CD4-positive, alpha-beta memory T cell (primary cell): ENCODE data around the gene SERINC4. TPM values are rescaled to one million over a fixed set of nuclear protein-coding genes. Genes with fewer than 3 reads are reported as not detected.

Source experiments
- CTCF ChIA-PET: fragments of 350-600 bp; sonication (Branson Sonifier 250); formaldehyde crosslinking; loops from one replicate; lab custom pipeline; 2021; ENCODE audit warnings: inconsistent platforms; ENCODE audit not compliant: partially characterized antibody; lab: Charles Lee
- POLR2A ChIA-PET: fragments of 350-600 bp; sonication (Branson Sonifier 250); formaldehyde crosslinking; loops from one replicate; lab custom pipeline; 2021; ENCODE audit not compliant: partially characterized antibody; lab: Charles Lee
- DNase-seq, 5 donors: peaks; one replicate each; pipeline versions ENCODE4 v3.0.0 to v3.0.0-alpha.2; 2020 to 2022; ENCODE audit warnings: mixed read lengths in 1 of 5
- H3K27ac ChIP-seq: one replicate; pipeline ENCODE4 v1.7.0; 2013; ENCODE audit warnings: low read depth, low read length
- H3K27me3 ChIP-seq: 2 replicates; pipeline ENCODE4 v1.7.0; 2013; ENCODE audit warnings: mild to moderate bottlenecking, low read length, moderate library complexity; ENCODE audit not compliant: insufficient read depth
- H3K36me3 ChIP-seq: 2 replicates; pipeline ENCODE4 v1.7.0; 2013; ENCODE audit warnings: mild to moderate bottlenecking, low read length, moderate library complexity; ENCODE audit not compliant: insufficient read depth
- H3K4me1 ChIP-seq: 2 replicates; pipeline ENCODE4 v1.7.0; 2013; ENCODE audit warnings: mild to moderate bottlenecking, low read length, moderate library complexity; ENCODE audit not compliant: insufficient read depth
- H3K4me3 ChIP-seq, 2 donors: one replicate each; pipeline ENCODE4 v1.7.0; 2013; ENCODE audit warnings: low read length in 2 of 2, mild to moderate bottlenecking in 1 of 2
- H3K9me3 ChIP-seq, 2 donors: one replicate each; pipeline ENCODE4 v1.7.0; 2013; ENCODE audit warnings: low read length in 2 of 2, control low read depth in 1 of 2; ENCODE audit not compliant: control insufficient read depth in 1 of 2
- H3K27ac Mint-ChIP-seq, 7 donors: one replicate each; pipeline ENCODE4 v1.8.0; 2020 to 2021; ENCODE audit warnings: mixed read lengths in 7 of 7, mild to moderate bottlenecking in 6 of 7, inconsistent platforms in 3 of 7, moderate library complexity in 3 of 7
- H3K27me3 Mint-ChIP-seq, 2 donors: one replicate each; pipeline ENCODE4 v1.8.0; 2020 to 2021; ENCODE audit warnings: mixed read lengths in 2 of 2
- H3K36me3 Mint-ChIP-seq, 2 donors: one replicate each; pipeline ENCODE4 v1.8.0; 2020 to 2021; ENCODE audit warnings: mixed read lengths in 2 of 2, inconsistent platforms in 1 of 2, mild to moderate bottlenecking in 1 of 2
- H3K4me1 Mint-ChIP-seq, 4 donors: one replicate each; pipeline ENCODE4 v1.8.0; 2020 to 2021; ENCODE audit warnings: mixed read lengths in 4 of 4, mild to moderate bottlenecking in 1 of 4
- H3K4me3 Mint-ChIP-seq, 8 donors: one replicate each; pipeline ENCODE4 v1.8.0; 2020 to 2021; ENCODE audit warnings: mixed read lengths in 8 of 8, mild to moderate bottlenecking in 7 of 8, moderate library complexity in 6 of 8, inconsistent platforms in 3 of 8
- H3K9me3 Mint-ChIP-seq, 8 donors: one replicate each; pipeline ENCODE4 v1.8.0; 2020 to 2021; ENCODE audit warnings: mixed read lengths in 8 of 8, mild to moderate bottlenecking in 5 of 8, inconsistent platforms in 3 of 8, moderate library complexity in 1 of 8
- intact Hi-C: fragments of 100-400 bp; cut with micrococcal nuclease; formaldehyde crosslinking; loops from one replicate; pipeline ENCODE4 v1.15.1; 2023
- polyA plus RNA-seq, 2 donors: library from polyadenylated mRNA; unstranded; fragments of 300-500 nt; fragmentation: Illumina TruSeq; gene quantifications; one replicate each; pipeline ENCODE4 v1.2.3, GENCODE V29; 2021
- total RNA-seq, 2 experiments: library from RNA; stranded (reverse); gene quantifications; one replicate each; pipeline ENCODE4 v1.2.3, GENCODE V29; 2021

SERINC4 gene
- total and polyA plus RNA-seq, 4 experiments from 2014 or later = 0.25 to 3.4 (median 0.70) TPM; not detected in 1

DNA sequence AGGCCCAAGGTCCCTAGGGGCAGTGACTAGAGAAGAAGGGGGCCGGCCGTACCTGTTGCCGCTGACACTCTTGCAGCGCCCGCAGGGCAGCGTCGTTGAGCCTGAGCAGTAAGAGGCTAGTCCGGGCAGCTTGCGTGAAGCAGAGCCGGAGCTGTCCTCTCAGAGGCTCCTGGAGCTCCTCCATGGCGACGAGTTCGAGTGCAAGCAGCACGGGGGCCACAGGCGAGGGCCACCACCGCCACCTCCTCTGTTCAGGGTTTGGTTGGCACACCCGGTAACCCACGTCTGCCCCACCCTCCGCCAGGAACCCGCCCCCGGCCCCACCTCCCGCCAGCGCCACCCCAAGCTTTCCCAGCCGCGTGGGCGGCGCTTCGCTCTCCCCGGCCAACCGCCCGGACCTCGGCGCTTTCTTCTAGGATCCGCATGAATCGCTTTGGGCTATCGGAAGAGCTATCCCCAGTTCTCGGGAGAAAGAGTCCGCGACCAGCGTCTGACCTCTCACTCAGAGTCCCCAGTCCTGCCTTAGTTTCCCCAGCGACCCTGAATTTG, 23.2 kb downstream of the SERINC4 start, which contains the start of gene ELL3:
ELL3 (minus strand) TSS at position 249 of the 549 bp plus-strand sequence; CDS start at position 184, 65 bp downstream.
- Histone ChIP-seq H3K27ac (peak within 1 kb of the TSS; percentile 66), H3K27me3 (no peaks in the 10 kb centered on the region), H3K4me3 (peak within 1 kb of the TSS; percentile 82 to 95), H3K4me1 (peaks cover 16% of the 10 kb centered on the region), H3K36me3 (peaks cover 15% of the 10 kb centered on the region), H3K9me3 (no peaks in the 10 kb centered on the region)
- peak within 1 kb of the TSS; percentile 93 to 96 (median 94) for H3K4me3 Mint-ChIP-seq
- CTCF ChIA-PET = interaction anchor here (0.6 to 4.1 kb wide), 22 partner anchors 8 to 668 kb away, joined by 3 to 54 read pairs (median 4); partner anchors contain the start of genes HYPK, MFAP1, PDIA3 and SERF2
- peak within 1 kb of the TSS; percentile 94 to 97 (median 95) for H3K27ac Mint-ChIP-seq
- H3K36me3 Mint-ChIP-seq = peaks cover 5 to 27% of the 10 kb centered on the region in 2 donors
- POLR2A ChIA-PET = interaction anchor here (0.8 to 4.4 kb wide), 13 partner anchors 10 to 266 kb away, joined by 3 to 54 read pairs (median 5); partner anchors contain the start of genes HYPK, MFAP1, PDIA3 and SERF2
- H3K9me3 Mint-ChIP-seq = peaks cover 0 to 4% (median 0%) of the 10 kb centered on the region in 8 donors
- peaks cover 8 to 18% (median 11%) of the 10 kb centered on the region in 4 donors for H3K4me1 Mint-ChIP-seq
- peak in 4 of 5 donors; percentile 74 to 84 (median 76) for DNase-seq
- intact Hi-C loops = loop anchor here (1.0 to 2.0 kb wide), 5 partner anchors 7 to 48 kb away; partner anchors contain the start of genes HYPK, MFAP1, SERF2 and SERINC4
- no peaks in the 10 kb centered on the region for H3K27me3 Mint-ChIP-seq

DNA sequence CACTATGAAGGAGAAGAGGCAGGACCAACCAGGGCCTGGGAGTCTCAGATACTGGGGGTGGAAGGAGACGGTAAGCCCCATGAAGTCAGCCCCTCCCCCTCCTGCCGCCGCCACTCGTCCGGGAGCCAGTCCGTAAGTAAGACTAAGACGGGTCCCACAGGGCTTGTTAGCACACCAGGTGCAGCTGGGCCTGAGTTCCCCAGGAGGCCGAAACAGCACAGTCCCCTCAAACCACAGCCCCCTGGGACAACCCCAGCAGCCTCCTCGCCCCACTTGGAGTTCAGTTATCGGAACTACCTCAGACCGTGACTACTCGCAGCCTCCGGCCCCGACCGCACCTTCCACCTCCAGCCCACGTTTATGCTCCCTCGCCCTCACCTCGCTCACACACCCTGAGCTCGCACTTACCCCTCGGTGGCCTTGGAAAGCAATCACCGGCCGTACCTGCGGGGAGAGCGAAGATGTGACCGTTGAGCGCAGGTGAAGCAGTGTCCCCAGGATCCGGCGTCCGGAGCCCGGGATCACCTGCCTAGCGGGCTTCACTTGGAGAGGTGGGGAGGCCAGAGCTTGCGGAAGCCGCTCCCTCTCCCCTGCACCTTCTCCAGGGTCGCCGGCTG, 23.8 kb downstream of the SERINC4 start:
- H3K36me3 ChIP-seq = peaks cover 21% of the 10 kb centered on the region
- ChIA-PET CTCF (interaction anchor here (0.6 to 4.1 kb wide), 17 partner anchors 8 to 667 kb away, joined by 3 to 54 read pairs (median 4); partner anchors contain the start of genes PDIA3 and SERF2), POLR2A (interaction anchor here (0.6 to 4.4 kb wide), 14 partner anchors 15 to 512 kb away, joined by 3 to 54 read pairs (median 4); partner anchors contain the start of genes GOLM2, HYPK, MFAP1 and PDIA3)
- H3K27ac Mint-ChIP-seq = peak overlapping the region; percentile 15 to 97 (median 71)
- H3K4me1 ChIP-seq = peaks cover 16% of the 10 kb centered on the region
- peaks cover 0 to 4% (median 0%) of the 10 kb centered on the region in 8 donors for H3K9me3 Mint-ChIP-seq
- peak in 1 of 5 donors; percentile 13 for DNase-seq
- H3K27me3 ChIP-seq = no peaks in the 10 kb centered on the region
- no peaks in the 10 kb centered on the region for H3K27me3 Mint-ChIP-seq
- peak overlapping the region; percentile 66 for H3K27ac ChIP-seq
- intact Hi-C loops = loop anchor here (2.0 kb wide), 2 partner anchors 27 to 49 kb away; partner anchors contain the start of gene MFAP1
- peaks cover 8 to 18% (median 11%) of the 10 kb centered on the region in 4 donors for H3K4me1 Mint-ChIP-seq
- no peaks in the 10 kb centered on the region for H3K9me3 ChIP-seq
- H3K36me3 Mint-ChIP-seq = peaks cover 8 to 32% of the 10 kb centered on the region in 2 donors
- peak overlapping the region; percentile 93 to 96 (median 94) for H3K4me3 Mint-ChIP-seq
- H3K4me3 ChIP-seq = peak overlapping the region in 1 of 2 donors; percentile 82

DNA sequence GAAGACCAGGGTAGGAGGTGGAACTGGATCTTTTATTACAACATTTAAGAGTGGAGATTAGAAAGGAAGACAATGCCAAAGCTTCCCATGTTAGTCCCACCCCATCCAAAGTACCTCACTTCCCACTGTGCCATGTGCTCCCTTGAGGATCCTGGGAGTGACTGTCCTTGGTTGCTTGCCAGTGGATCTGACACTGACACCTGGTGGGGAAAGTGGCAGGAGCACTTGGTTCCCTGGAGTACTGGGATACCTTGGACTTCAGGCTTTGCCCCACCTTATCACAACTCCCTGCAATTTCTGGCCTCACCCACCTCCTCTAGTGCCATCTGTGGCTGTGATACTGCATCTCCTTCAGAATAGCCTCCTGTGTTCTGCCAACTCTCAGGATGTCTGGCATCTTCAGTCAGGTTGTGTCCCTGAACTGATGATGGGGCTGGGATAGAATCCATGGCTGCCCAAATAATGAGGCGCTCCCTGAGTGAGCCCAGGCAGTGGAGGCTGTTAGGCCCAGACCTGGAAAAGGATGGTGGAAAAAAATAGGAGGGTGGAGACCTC, 24.5 kb downstream of the SERINC4 start:
- Histone ChIP-seq H3K27ac (no peak overlapping the region), H3K27me3 (no peaks in the 10 kb centered on the region), H3K4me1 (peaks cover 16% of the 10 kb centered on the region), H3K9me3 (no peaks in the 10 kb centered on the region), H3K36me3 (peaks cover 26% of the 10 kb centered on the region), H3K4me3 (no peak overlapping the region)
- POLR2A ChIA-PET = interaction anchor here (1.0 to 4.4 kb wide), 5 partner anchors 11 to 49 kb away, joined by 3 to 54 read pairs (median 5); partner anchors contain the start of genes HYPK, MFAP1, PDIA3 and SERF2
- peak overlapping the region in 5 of 7 donors; percentile 42 to 97 (median 71) for H3K27ac Mint-ChIP-seq
- peaks cover 0 to 4% (median 0%) of the 10 kb centered on the region in 8 donors for H3K9me3 Mint-ChIP-seq
- CTCF ChIA-PET = interaction anchor here (1.6 kb wide), 1 partner anchor 19 kb away, joined by 3 read pairs; no protein-coding TSS in a partner anchor
- H3K4me3 Mint-ChIP-seq = peak overlapping the region in 7 of 8 donors; percentile 93 to 96 (median 94)
- intact Hi-C loops = no loop called here
- peaks cover 14 to 38% of the 10 kb centered on the region in 2 donors for H3K36me3 Mint-ChIP-seq
- DNase-seq = no peak
- H3K27me3 Mint-ChIP-seq = no peaks in the 10 kb centered on the region
- peaks cover 8 to 18% (median 11%) of the 10 kb centered on the region in 4 donors for H3K4me1 Mint-ChIP-seq

DNA sequence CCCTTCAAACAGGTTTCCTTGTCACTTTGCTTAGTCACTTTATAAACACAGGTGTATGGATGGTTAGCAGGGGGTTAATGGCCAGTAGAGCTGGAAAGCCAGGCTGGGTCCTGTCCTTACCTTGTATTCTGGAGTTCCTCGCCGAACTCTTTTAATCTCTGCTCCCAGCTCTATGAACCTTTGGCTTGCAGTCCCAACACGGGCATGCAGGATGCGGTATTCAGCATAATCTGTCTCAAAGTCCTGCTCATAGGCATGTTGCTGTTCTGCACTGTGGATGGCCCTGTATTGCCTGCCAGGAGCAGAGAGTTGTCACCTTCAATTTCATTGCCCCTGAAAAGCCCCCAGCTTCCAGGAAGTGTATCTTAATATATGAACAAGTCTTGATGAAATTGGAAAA, 26.0 kb downstream of the SERINC4 start:
- Mint-ChIP-seq H3K4me1 (peaks cover 8 to 21% (median 14%) of the 10 kb centered on the region in 4 donors), H3K4me3 (peak overlapping the region in 1 of 8 donors; percentile 10), H3K27ac (peak overlapping the region in 5 of 7 donors; percentile 2 to 97 (median 65)), H3K27me3 (no peaks in the 10 kb centered on the region), H3K9me3 (peaks cover 0 to 4% (median 0%) of the 10 kb centered on the region in 8 donors), H3K36me3 (peaks cover 27 to 52% of the 10 kb centered on the region in 2 donors)
- Histone ChIP-seq H3K4me3 (no peak overlapping the region), H3K9me3 (no peaks in the 10 kb centered on the region), H3K36me3 (peaks cover 40% of the 10 kb centered on the region), H3K4me1 (peaks cover 16% of the 10 kb centered on the region), H3K27me3 (no peaks in the 10 kb centered on the region), H3K27ac (no peak overlapping the region)
- ChIA-PET POLR2A (interaction anchor here (1.1 to 1.8 kb wide), 2 partner anchors 10 to 19 kb away, joined by 3 read pairs; no protein-coding TSS in a partner anchor), CTCF (interaction anchor here (0.7 to 1.8 kb wide), 3 partner anchors 15 to 54 kb away, joined by 3 to 4 read pairs (median 3); no protein-coding TSS in a partner anchor)
- intact Hi-C loops = no loop called here
- no peak for DNase-seq

DNA sequence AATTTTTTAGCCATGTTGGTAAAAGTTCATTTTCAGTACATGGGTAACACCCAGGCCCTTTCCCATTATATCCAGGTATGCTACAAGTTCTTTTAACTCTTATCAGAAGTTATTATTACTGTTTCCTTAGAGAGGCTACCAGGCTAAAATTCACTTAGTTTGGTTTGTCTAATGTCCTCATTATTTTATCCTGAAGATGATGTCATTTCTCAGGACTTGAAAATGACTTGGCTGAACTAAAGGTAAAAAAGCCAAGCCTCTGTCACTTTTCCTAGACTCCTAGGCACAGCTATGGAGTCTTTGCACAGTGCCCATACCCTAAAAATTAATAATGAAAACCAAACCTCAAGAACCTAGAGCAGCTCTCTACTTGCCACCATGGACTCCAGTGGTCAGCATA, 27.4 kb downstream of the SERINC4 start:
- peaks cover 50% of the 10 kb centered on the region for H3K36me3 ChIP-seq
- H3K9me3 ChIP-seq = no peaks in the 10 kb centered on the region
- H3K27me3 Mint-ChIP-seq = no peaks in the 10 kb centered on the region
- no peaks in the 10 kb centered on the region for H3K27me3 ChIP-seq
- intact Hi-C loops = no loop called here
- H3K4me3 Mint-ChIP-seq = no peak overlapping the region
- no peak overlapping the region for H3K4me3 ChIP-seq
- H3K9me3 Mint-ChIP-seq = no peaks in the 10 kb centered on the region
- DNase-seq = no peak
- CTCF ChIA-PET = interaction anchor here (1.5 kb wide), 1 partner anchor 11 kb away, joined by 4 read pairs; no protein-coding TSS in a partner anchor
- no peak overlapping the region for H3K27ac ChIP-seq
- POLR2A ChIA-PET = interaction anchor here (1.7 kb wide), 1 partner anchor 26 kb away, joined by 4 read pairs; the partner anchor contains the start of gene PDIA3
- peak overlapping the region in 1 of 7 donors; percentile 63 for H3K27ac Mint-ChIP-seq
- H3K36me3 Mint-ChIP-seq = peaks cover 32 to 67% of the 10 kb centered on the region in 2 donors
- peaks cover 8% of the 10 kb centered on the region for H3K4me1 ChIP-seq
- peaks cover 5 to 20% (median 9%) of the 10 kb centered on the region in 4 donors for H3K4me1 Mint-ChIP-seq

DNA sequence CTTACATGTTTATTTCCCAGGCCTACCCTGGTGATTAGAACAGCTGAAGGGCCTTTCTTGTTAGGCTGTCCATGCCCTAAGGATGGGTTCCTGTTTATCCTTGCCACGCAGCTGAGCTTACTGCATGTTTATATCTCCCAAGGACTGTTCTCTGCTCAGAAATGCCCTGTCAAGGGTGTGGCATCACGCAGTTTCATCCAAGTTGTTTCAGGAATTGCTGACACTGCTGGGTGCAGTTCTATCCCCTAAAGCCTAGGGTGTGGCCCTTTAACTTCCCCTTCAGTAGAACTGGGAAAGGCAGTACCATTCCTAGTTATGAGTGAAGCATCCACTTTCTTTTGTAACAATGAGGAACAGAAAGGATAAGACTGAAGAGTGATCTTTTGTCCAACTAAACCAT, 28.2 kb downstream of the SERINC4 start:
- DNase-seq = no peak
- Mint-ChIP-seq H3K9me3 (no peaks in the 10 kb centered on the region), H3K27me3 (no peaks in the 10 kb centered on the region), H3K4me1 (peaks cover 2 to 13% (median 4%) of the 10 kb centered on the region in 4 donors), H3K27ac (peak overlapping the region in 4 of 7 donors; percentile 9 to 63 (median 40)), H3K36me3 (peaks cover 32 to 65% of the 10 kb centered on the region in 2 donors), H3K4me3 (no peak overlapping the region)
- H3K4me1 ChIP-seq = peaks cover 6% of the 10 kb centered on the region
- H3K9me3 ChIP-seq = no peaks in the 10 kb centered on the region
- no peak overlapping the region for H3K4me3 ChIP-seq
- H3K36me3 ChIP-seq = peaks cover 51% of the 10 kb centered on the region
- H3K27ac ChIP-seq = no peak overlapping the region
- intact Hi-C loops = no loop called here
- POLR2A ChIA-PET = interaction anchor here (1.5 to 1.8 kb wide), 3 partner anchors 21 to 26 kb away, joined by 4 to 7 read pairs (median 6); partner anchors contain the start of genes PDIA3 and SERF2
- CTCF ChIA-PET = interaction anchor here (1.0 to 2.2 kb wide), 3 partner anchors 11 to 29 kb away, joined by 4 to 10 read pairs (median 5); no protein-coding TSS in a partner anchor
- H3K27me3 ChIP-seq = no peaks in the 10 kb centered on the region
